Measurements from ENCODE around the gene LRFN2.

DNA sequence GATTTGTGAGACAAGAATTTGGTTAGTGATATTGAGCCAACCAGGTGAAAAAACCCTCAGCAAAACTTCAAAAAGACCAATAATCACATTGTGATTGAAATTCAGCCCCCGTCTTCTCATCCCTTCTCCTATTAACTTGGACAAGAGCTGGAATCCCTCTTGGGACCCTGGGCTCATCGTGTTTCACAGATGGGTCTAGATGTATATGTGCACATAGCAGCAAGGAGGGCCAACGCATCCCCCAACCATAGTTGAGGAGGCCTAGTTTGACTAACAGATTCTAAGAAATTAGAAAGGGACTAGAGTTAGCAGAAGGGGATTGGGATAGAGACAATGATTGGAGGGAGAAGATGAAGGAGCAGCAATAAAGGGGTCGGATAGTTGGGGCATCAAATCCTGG, 19.8 kb upstream of the LRFN2 start:
- TF ChIP-seq, protein P1, sequence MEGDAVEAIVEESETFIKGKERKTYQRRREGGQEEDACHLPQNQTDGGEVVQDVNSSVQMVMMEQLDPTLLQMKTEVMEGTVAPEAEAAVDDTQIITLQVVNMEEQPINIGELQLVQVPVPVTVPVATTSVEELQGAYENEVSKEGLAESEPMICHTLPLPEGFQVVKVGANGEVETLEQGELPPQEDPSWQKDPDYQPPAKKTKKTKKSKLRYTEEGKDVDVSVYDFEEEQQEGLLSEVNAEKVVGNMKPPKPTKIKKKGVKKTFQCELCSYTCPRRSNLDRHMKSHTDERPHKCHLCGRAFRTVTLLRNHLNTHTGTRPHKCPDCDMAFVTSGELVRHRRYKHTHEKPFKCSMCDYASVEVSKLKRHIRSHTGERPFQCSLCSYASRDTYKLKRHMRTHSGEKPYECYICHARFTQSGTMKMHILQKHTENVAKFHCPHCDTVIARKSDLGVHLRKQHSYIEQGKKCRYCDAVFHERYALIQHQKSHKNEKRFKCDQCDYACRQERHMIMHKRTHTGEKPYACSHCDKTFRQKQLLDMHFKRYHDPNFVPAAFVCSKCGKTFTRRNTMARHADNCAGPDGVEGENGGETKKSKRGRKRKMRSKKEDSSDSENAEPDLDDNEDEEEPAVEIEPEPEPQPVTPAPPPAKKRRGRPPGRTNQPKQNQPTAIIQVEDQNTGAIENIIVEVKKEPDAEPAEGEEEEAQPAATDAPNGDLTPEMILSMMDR (IDR thresholded peaks at IDR 0.05), result no peak
- TF ChIP-seq POLR2A (IDR thresholded peaks at IDR 0.05), result no peak
